HFF-Myc (cell line): ENCODE data around the gene RAB14.
"Not testable (repeated sequence)": the region's sequence is repeated elsewhere in the genome, so short reads cannot be mapped to it uniquely, and the experiment has no call there.

ENCODE experiments used
- DNase-seq: peaks from one replicate; pipeline ENCODE4 v3.0.0-alpha.2; 2011; ENCODE audit warnings: low read depth; ENCODE audit errors: extremely low read depth
- H3K4me3 ChIP-seq: replicated peaks from 2 replicates; pipeline ENCODE4 v1.5.1; 2011; ENCODE audit warnings: low read depth, mild to moderate bottlenecking, control low read depth, low read length
- TF ChIP-seq, protein P1 (sequence below): IDR thresholded peaks from 2 replicates; pipeline ENCODE4 v1.5.1; 2012; ENCODE audit warnings: mild to moderate bottlenecking, low read depth, low read length, control low read depth; ENCODE audit errors: missing control alignments

RAB14 gene

DNA sequence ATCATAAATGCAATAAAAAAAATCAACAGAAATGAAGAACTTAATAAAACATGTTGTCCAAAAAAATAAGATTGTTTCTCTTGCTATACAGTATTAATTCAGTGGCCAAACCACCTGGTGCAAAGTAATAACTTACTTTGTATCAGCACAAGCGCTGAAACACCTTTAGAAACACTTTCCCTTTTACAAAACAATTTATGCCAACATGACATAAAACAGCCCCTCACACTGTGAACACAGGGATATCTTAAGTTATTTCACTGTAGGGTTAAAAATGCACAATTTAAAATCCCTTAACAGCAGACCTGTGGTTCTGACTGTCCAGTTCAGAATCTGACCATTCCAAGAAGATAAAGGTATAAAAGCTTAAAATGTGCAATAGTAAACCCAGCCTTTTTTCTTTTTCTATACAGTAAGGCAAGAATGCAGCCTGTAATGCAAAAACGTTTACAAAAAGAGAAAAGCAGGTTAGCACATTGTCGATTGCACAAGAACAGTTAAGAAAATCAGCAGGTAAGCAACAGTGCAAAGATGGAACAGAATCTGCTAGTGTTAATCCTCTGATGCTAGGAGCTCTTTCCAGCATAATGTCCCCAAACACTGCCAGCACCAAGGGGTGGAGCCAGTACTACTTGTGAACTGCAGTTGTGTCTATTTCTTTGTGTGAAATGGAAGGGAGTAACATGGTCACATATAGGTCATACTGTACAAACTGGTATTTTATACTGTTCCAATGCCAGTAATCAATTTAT, 21.6 kb downstream of the RAB14 start:
- TF ChIP-seq, protein P1, sequence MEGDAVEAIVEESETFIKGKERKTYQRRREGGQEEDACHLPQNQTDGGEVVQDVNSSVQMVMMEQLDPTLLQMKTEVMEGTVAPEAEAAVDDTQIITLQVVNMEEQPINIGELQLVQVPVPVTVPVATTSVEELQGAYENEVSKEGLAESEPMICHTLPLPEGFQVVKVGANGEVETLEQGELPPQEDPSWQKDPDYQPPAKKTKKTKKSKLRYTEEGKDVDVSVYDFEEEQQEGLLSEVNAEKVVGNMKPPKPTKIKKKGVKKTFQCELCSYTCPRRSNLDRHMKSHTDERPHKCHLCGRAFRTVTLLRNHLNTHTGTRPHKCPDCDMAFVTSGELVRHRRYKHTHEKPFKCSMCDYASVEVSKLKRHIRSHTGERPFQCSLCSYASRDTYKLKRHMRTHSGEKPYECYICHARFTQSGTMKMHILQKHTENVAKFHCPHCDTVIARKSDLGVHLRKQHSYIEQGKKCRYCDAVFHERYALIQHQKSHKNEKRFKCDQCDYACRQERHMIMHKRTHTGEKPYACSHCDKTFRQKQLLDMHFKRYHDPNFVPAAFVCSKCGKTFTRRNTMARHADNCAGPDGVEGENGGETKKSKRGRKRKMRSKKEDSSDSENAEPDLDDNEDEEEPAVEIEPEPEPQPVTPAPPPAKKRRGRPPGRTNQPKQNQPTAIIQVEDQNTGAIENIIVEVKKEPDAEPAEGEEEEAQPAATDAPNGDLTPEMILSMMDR: no peak
- no peak for DNase-seq

DNA sequence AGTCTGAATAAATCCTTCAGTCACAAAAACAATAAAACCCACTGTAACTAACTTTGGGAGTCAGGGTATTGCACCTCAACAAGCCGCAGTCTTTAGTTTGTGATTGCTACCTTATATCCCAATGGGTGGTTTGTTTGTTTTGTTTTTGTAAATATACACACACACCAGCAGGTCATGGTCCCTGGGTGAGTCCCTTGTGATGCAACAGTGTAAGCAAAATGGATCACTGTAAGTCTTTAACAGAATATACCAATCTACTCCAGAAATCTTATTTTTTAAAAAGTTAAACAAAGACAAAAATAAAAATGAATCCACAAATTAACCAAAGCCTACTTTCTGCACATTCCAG, 22.3 kb downstream of the RAB14 start:
- not testable (repeated sequence) for DNase-seq, H3K4me3 ChIP-seq

More for the DNA sequence above, 21.6 kb downstream of the RAB14 start:
- no peak overlapping the region for H3K4me3 ChIP-seq

DNA sequence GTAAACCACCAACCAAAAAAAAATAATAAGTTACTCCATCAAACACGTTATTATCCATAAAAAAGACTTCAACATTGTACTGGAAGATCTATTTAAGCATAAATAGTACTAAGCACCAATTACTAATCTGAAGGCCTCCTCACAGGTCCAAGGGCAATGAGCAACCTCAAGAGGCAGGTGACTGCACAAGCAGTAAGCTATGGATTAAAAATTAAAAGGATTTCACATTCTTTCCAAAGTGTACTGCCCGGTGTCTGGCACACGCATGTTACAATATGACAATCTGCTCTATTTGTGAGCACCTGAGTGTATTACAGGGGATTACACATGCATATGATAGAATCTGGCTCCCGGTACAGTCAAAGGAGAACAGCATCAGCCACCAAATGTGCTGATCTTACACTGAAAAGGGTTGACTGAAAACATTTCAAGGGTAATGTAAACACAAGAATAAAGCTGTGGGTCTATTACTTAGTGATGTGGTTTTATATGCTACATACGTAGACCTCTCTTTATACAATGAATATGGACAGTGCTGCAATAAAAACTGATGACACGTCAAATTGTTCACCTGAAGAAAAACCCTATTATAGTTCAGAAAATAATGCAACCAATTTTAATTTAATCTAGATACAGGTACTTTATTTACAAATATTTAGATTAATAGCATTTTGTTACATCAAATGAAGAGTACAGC, 22.8 kb downstream of the RAB14 start:
- TF ChIP-seq, protein P1: no peak
- no peak overlapping the region for H3K4me3 ChIP-seq
- DNase-seq: no peak

DNA sequence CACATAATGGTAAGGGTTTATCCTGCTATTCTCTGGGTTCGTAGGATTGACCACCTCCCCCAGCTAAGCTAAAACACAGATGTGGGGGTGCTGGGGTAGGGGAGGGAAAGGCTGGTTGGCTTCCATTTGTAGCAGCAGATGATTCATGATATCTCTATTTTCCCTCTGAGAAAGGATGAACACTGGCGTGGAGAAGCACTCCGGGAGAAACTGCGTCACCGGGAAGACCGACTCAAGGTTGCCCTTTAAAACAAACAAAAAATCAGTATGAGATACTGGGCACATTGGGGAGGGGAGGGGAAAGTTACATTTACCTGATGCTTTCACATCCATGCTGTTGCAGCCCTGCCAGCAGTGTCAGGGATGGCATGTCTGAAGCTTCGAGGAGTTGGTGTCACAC, 28.2 kb downstream of the RAB14 start:
- TF ChIP-seq, protein P1: no peak
- no peak for DNase-seq
- no peak overlapping the region for H3K4me3 ChIP-seq

DNA sequence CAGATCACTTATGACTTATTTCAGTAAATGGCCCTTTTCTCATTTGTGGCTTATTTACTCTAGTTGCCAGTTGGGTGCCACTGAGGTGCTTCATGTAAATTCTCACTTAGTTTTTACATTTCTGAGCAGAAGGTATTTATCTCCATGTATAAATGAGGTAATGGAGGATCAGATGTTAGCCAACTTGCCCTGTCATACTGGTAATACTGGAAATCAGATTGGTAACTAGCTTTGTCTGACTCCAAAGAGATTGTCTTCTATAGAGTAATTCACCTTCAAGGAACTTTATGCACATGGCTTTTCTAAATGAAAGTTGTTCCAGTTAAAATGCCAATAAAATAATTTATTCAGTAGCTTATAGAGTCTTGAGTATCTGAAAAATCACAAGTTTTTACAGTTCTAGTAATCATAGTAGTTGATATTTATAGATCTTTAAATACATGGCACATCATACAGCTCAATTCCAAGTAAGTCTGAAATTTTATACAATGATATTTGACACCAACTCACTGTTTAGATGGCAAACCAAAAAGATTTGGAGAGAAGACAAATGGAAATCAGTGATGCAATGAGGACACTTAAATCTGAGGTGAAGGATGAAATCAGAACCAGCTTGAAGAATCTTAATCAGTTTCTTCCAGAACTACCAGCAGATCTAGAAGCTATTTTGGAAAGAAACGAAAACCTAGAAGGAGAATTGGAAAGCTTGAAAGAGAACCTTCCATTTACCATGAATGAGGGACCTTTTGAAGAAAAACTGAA, 28.8 kb downstream of the RAB14 start:
- DNase-seq: no peak
- TF ChIP-seq, protein P1: no peak
- no peak overlapping the region for H3K4me3 ChIP-seq

DNA sequence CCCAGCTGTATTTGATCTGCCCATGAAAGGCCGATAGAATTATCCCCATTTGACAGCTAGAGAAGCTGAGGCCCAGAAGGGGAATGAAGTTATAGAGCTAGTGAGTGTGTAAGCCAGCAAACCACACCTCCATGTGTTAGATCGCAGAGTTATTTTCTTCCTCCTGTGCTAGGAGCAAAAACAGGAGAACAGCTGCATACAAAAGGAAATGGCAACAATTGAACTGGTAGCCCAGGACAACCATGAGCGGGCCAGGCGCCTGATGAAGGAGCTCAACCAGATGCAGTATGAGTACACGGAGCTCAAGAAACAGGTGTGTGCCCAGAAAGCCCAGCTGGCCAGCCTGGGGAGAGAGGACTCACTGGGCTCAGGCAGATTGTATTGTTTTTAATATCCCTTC, 30.4 kb downstream of the RAB14 start:
- H3K4me3 ChIP-seq: no peak overlapping the region
- TF ChIP-seq, protein P1: no peak
- no peak for DNase-seq

DNA sequence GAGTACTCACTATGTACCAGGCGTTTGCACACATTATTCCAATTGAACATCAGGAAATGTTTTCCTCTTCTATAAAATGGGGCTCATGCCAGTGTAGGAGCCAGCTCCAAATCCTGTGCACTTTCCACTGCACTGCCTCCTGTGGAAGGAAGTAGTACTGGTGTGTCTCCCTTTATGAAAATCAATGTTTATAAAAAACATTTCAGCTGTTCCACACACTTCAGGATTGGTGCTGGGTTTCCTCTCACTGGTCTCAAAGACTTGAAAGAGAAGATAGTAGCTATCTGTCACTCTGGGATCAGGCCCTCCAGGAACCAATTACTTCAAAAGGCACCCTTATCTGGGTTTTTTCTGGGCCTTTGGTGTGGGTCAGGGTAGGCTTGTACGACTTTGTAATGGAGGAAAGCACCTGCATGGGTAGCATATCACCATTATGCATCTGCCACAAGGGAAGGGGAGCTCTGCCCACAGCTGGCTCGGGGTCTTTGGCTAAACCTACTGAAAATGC, 32.5 kb downstream of the RAB14 start:
- H3K4me3 ChIP-seq: no peak overlapping the region
- TF ChIP-seq, protein P1: peak; percentile 49
- DNase-seq: peak; percentile 15
